ENCODE measurements around the gene ADAM23. TPM values are rescaled to one million over a fixed set of nuclear protein-coding genes. Genes with fewer than 3 reads are reported as not detected.
A peak's percentile ranks its signal among the peaks of the same experiment; 100 is the strongest.

Gene ADAM23
- polyA plus RNA-seq, 2 of the 4 experiments (the other 2 are of a cell fraction) = 6.1 to 7.8 TPM

DNA sequence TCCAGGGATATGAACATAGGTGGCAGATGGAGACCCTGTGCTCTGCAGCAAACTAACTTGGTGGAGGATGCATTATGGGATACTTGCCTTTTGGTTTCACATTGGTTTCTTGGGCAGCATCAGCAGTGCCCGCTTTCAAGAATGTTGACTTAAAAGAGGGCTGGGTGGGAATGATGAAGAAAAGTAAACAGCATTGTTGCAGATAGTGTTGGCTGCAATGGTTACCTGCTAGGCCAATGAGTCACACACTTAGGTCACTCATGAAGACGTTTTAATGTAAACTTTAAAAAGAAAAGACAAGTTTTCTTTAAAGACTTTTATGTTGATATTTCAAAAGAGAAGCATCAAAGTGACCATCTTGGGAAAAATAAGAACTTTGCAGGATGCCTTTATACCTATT, 172.8 kb downstream of the ADAM23 start:
- POLR2A ChIA-PET = no interaction called here
- FAIRE-seq = no peak
- CTCF ChIA-PET = no interaction called here
- H3K4me1 ChIP-seq = peaks cover 35% of the 10 kb centered on the region
- peak; percentile 78 to 88 for ATAC-seq
- peak overlapping the region; percentile 29 to 75; a peak in 3 of 6 replicates for H3K27ac ChIP-seq
- H3K4me3 ChIP-seq = no peak overlapping the region
- DNase-seq (ENCODE audit: low read depth in 1 of 2, low spot score in 1 of 2) = peak; percentile 11 to 77
- no peak for TF ChIP-seq RAD21 (conservative IDR thresholded peaks at IDR 0.05 in 1 of 2, IDR thresholded peaks at IDR 0.05 in 1 of 2)
- no peak for TF ChIP-seq ZC3H11A (IDR thresholded peaks at IDR 0.05)
- TF ChIP-seq HOXB13 (CRISPR knock-in tag; IDR thresholded peaks at IDR 0.05; ENCODE audit: low read depth) = no peak
- no peak for TF ChIP-seq KDM5A (IDR thresholded peaks at IDR 0.05)
- no peak for TF ChIP-seq CHD2 (IDR thresholded peaks at IDR 0.05; ENCODE audit: low read length, partially characterized antibody)
- TF ChIP-seq, protein P1, sequence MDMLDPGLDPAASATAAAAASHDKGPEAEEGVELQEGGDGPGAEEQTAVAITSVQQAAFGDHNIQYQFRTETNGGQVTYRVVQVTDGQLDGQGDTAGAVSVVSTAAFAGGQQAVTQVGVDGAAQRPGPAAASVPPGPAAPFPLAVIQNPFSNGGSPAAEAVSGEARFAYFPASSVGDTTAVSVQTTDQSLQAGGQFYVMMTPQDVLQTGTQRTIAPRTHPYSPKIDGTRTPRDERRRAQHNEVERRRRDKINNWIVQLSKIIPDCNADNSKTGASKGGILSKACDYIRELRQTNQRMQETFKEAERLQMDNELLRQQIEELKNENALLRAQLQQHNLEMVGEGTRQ (IDR thresholded peaks at IDR 0.05) = no peak
- TF ChIP-seq HOXA7 (CRISPR knock-in tag; IDR thresholded peaks at IDR 0.05) = no peak
- TF ChIP-seq NR3C1 (IDR thresholded peaks at IDR 0.05) = no peak
- TF ChIP-seq FOXS1 (CRISPR knock-in tag; IDR thresholded peaks at IDR 0.05) = peak; percentile 42; the same call in 1 of the 2 replicates
- peak; percentile 30; the same call in 1 of the 2 replicates for TF ChIP-seq GATA3 (IDR thresholded peaks at IDR 0.05; ENCODE audit: borderline replicate concordance)
- TF ChIP-seq, protein P2, sequence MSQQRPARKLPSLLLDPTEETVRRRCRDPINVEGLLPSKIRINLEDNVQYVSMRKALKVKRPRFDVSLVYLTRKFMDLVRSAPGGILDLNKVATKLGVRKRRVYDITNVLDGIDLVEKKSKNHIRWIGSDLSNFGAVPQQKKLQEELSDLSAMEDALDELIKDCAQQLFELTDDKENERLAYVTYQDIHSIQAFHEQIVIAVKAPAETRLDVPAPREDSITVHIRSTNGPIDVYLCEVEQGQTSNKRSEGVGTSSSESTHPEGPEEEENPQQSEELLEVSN (IDR thresholded peaks at IDR 0.05; ENCODE audit: borderline replicate concordance, low read depth) = no peak
- TF ChIP-seq ZNF302 (CRISPR knock-in tag; IDR thresholded peaks at IDR 0.05) = no peak
- peak; percentile 40; the same call in 1 of the 2 replicates for TF ChIP-seq FOSL2 (IDR thresholded peaks at IDR 0.05)
- peak; percentile 68 for TF ChIP-seq FOSL2 (CRISPR knock-in tag; IDR thresholded peaks at IDR 0.05)
- TF ChIP-seq, protein P3, sequence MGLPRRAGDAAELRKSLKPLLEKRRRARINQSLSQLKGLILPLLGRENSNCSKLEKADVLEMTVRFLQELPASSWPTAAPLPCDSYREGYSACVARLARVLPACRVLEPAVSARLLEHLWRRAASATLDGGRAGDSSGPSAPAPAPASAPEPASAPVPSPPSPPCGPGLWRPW (IDR thresholded peaks at IDR 0.05) = no peak
- no peak for TF ChIP-seq CHD4 (IDR thresholded peaks at IDR 0.05; ENCODE audit: borderline replicate concordance)
- TF ChIP-seq CEBPB (IDR thresholded peaks at IDR 0.05) = peak in 1 of 2 experiments; percentile 65; a peak in 2 of 4 replicates
- TF ChIP-seq, protein P4, sequence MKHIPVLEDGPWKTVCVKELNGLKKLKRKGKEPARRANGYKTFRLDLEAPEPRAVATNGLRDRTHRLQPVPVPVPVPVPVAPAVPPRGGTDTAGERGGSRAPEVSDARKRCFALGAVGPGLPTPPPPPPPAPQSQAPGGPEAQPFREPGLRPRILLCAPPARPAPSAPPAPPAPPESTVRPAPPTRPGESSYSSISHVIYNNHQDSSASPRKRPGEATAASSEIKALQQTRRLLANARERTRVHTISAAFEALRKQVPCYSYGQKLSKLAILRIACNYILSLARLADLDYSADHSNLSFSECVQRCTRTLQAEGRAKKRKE (CRISPR knock-in tag; IDR thresholded peaks at IDR 0.05; ENCODE audit: low read depth) = no peak
- TF ChIP-seq, protein P5, sequence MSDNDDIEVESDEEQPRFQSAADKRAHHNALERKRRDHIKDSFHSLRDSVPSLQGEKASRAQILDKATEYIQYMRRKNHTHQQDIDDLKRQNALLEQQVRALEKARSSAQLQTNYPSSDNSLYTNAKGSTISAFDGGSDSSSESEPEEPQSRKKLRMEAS (IDR thresholded peaks at IDR 0.05) = peak; percentile 54
- no peak for TF ChIP-seq RNF2 (IDR thresholded peaks at IDR 0.05; ENCODE audit: borderline replicate concordance, low read depth)
- TF ChIP-seq RFX5 (IDR thresholded peaks at IDR 0.05) = no peak
- no peak for TF ChIP-seq TP53 (CRISPR knock-in tag; IDR thresholded peaks at IDR 0.05)
- TF ChIP-seq TFCP2L1 (CRISPR knock-in tag; IDR thresholded peaks at IDR 0.05) = no peak
- TF ChIP-seq, protein P6, sequence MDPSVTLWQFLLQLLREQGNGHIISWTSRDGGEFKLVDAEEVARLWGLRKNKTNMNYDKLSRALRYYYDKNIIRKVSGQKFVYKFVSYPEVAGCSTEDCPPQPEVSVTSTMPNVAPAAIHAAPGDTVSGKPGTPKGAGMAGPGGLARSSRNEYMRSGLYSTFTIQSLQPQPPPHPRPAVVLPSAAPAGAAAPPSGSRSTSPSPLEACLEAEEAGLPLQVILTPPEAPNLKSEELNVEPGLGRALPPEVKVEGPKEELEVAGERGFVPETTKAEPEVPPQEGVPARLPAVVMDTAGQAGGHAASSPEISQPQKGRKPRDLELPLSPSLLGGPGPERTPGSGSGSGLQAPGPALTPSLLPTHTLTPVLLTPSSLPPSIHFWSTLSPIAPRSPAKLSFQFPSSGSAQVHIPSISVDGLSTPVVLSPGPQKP (IDR thresholded peaks at IDR 0.05; ENCODE audit: low read depth, low read length) = no peak
- TF ChIP-seq NFE2L2 (conservative IDR thresholded peaks at IDR 0.05; ENCODE audit: low read length) = no peak
- TF ChIP-seq PHF8 (IDR thresholded peaks at IDR 0.05; ENCODE audit: borderline replicate concordance, low read depth) = no peak
- TF ChIP-seq ZFP36 (IDR thresholded peaks at IDR 0.05; ENCODE audit: borderline replicate concordance, partially characterized antibody) = no peak
- no peak for TF ChIP-seq RARB (CRISPR knock-in tag; IDR thresholded peaks at IDR 0.05)
- peak; percentile 58 for TF ChIP-seq JUNB (IDR thresholded peaks at IDR 0.05)
- TF ChIP-seq, protein P7, sequence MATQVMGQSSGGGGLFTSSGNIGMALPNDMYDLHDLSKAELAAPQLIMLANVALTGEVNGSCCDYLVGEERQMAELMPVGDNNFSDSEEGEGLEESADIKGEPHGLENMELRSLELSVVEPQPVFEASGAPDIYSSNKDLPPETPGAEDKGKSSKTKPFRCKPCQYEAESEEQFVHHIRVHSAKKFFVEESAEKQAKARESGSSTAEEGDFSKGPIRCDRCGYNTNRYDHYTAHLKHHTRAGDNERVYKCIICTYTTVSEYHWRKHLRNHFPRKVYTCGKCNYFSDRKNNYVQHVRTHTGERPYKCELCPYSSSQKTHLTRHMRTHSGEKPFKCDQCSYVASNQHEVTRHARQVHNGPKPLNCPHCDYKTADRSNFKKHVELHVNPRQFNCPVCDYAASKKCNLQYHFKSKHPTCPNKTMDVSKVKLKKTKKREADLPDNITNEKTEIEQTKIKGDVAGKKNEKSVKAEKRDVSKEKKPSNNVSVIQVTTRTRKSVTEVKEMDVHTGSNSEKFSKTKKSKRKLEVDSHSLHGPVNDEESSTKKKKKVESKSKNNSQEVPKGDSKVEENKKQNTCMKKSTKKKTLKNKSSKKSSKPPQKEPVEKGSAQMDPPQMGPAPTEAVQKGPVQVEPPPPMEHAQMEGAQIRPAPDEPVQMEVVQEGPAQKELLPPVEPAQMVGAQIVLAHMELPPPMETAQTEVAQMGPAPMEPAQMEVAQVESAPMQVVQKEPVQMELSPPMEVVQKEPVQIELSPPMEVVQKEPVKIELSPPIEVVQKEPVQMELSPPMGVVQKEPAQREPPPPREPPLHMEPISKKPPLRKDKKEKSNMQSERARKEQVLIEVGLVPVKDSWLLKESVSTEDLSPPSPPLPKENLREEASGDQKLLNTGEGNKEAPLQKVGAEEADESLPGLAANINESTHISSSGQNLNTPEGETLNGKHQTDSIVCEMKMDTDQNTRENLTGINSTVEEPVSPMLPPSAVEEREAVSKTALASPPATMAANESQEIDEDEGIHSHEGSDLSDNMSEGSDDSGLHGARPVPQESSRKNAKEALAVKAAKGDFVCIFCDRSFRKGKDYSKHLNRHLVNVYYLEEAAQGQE (IDR thresholded peaks at IDR 0.05) = no peak
- no peak for TF ChIP-seq JUN (IDR thresholded peaks at IDR 0.05)
- TF ChIP-seq, protein P8, sequence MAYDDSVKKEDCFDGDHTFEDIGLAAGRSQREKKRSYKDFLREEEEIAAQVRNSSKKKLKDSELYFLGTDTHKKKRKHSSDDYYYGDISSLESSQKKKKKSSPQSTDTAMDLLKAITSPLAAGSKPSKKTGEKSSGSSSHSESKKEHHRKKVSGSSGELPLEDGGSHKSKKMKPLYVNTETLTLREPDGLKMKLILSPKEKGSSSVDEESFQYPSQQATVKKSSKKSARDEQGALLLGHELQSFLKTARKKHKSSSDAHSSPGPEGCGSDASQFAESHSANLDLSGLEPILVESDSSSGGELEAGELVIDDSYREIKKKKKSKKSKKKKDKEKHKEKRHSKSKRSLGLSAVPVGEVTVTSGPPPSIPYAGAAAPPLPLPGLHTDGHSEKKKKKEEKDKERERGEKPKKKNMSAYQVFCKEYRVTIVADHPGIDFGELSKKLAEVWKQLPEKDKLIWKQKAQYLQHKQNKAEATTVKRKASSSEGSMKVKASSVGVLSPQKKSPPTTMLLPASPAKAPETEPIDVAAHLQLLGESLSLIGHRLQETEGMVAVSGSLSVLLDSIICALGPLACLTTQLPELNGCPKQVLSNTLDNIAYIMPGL (CRISPR knock-in tag; IDR thresholded peaks at IDR 0.05; ENCODE audit: borderline replicate concordance) = no peak
- TF ChIP-seq ZSCAN20 (CRISPR knock-in tag; IDR thresholded peaks at IDR 0.05) = no peak
- WGBS (ENCODE audit: missing lambda C conversion rate) = 0% methylated on average over 2 of the region's 2 CpGs
- H3K4me2 ChIP-seq = peak overlapping the region; percentile 52
- no peaks in the 10 kb centered on the region; the same call in 2 of the 3 replicates for H3K9me3 ChIP-seq

Data from A549 (cell line).